ENCODE data around the gene KCNQ5. TPM values are rescaled to one million over a fixed set of nuclear protein-coding genes. Genes with fewer than 3 reads are reported as not detected.

Gene KCNQ5
- polyA plus RNA-seq, 1 donor (not counting 4 experiments of a cell fraction or from before 2014, with no cell fraction given), result 3.4 TPM

DNA sequence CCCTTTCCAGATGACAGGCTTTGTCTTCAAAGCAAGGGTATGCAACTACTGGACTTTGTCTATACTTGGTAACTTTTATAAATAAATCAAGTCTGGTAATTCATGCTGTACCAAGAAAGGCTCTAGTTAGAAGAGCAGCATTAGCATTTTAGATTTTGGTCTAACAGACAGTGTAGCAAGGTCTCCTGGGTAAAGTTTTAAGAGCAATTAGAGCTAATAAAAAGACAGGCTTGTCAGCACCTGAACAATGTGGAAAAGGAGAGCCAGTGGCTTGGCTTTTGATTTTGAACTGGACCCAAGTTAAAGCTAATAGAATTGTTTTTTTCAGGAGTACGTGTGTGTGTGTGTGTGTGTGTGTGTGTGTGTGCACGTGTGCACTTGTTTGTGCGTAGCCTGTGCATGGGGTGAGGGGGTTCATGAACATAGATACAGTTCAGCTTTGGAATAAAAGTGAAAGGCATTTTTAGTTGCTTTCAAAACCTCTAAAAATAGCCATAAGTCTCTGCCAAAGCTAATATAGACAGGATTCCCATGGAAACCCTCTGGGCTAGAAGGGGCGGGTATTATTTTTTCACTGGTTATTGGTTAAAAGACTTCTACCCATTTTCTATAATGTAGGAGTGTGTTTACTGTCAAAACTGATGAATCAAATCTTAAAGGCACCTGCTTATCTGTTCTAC, 138.4 kb downstream of the KCNQ5 start:
- H3K9ac ChIP-seq (ENCODE audit: control insufficient read depth, extremely low read depth, insufficient read depth, low read length), result no peak overlapping the region
- no peaks in the 10 kb centered on the region for H3K79me2 ChIP-seq (ENCODE audit: control insufficient read depth, insufficient read depth, low read length)
- DNase-seq (ENCODE audit: low read depth, low spot score) (no peak), FAIRE-seq (no peak)
- no peaks in the 10 kb centered on the region for H3K9me3 ChIP-seq (ENCODE audit: control insufficient read depth, low read depth, low read length)
- H3K27ac ChIP-seq (ENCODE audit: control insufficient read depth, insufficient read depth, low read length), result no peak overlapping the region
- TF ChIP-seq, protein P1, sequence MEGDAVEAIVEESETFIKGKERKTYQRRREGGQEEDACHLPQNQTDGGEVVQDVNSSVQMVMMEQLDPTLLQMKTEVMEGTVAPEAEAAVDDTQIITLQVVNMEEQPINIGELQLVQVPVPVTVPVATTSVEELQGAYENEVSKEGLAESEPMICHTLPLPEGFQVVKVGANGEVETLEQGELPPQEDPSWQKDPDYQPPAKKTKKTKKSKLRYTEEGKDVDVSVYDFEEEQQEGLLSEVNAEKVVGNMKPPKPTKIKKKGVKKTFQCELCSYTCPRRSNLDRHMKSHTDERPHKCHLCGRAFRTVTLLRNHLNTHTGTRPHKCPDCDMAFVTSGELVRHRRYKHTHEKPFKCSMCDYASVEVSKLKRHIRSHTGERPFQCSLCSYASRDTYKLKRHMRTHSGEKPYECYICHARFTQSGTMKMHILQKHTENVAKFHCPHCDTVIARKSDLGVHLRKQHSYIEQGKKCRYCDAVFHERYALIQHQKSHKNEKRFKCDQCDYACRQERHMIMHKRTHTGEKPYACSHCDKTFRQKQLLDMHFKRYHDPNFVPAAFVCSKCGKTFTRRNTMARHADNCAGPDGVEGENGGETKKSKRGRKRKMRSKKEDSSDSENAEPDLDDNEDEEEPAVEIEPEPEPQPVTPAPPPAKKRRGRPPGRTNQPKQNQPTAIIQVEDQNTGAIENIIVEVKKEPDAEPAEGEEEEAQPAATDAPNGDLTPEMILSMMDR (optimal IDR thresholded peaks at IDR 0.05 in 1 of 3, IDR thresholded peaks at IDR 0.05 in 1 of 3, conservative IDR thresholded peaks at IDR 0.05 in 1 of 3; ENCODE audit: extremely low read depth in 1 of 3, insufficient read depth in 2 of 3, low read length in 3 of 3), result no peak
- no peak for TF ChIP-seq EZH2 (IDR thresholded peaks at IDR 0.05; ENCODE audit: low read length)
- no peaks in the 10 kb centered on the region for H3K9me1 ChIP-seq (ENCODE audit: control insufficient read depth, extremely low read depth, insufficient read depth, low read length)
- H3K4me1 ChIP-seq (ENCODE audit: control insufficient read depth, extremely low read depth, insufficient read depth, low read length), result peaks cover 12% of the 10 kb centered on the region
- no peaks in the 10 kb centered on the region for H3K36me3 ChIP-seq (ENCODE audit: control insufficient read depth in 2 of 2, extremely low read depth in 1 of 2, insufficient read depth in 2 of 2, low read length in 2 of 2)
- no peaks in the 10 kb centered on the region for H4K20me1 ChIP-seq (ENCODE audit: control insufficient read depth, extremely low read depth, insufficient read depth, low read length)
- H3K4me2 ChIP-seq (ENCODE audit: control insufficient read depth, extremely low read depth, insufficient read depth, low read depth, low read length), result no peak overlapping the region
- H3K4me3 ChIP-seq (ENCODE audit: control insufficient read depth in 2 of 3, extremely low read depth in 1 of 3, insufficient read depth in 2 of 3, low read depth in 1 of 3, low read length in 3 of 3), result no peak overlapping the region
- H2AFZ ChIP-seq (ENCODE audit: control insufficient read depth, low read length), result no peak overlapping the region
- no peaks in the 10 kb centered on the region for H3K27me3 ChIP-seq (ENCODE audit: control insufficient read depth, extremely low read depth, insufficient read depth, low read length)
- dilution Hi-C loops (cut with MboI; ENCODE audit: extremely low pct_ligation_motif_present, low sequenced_read_pairs), result no loop called here

DNA sequence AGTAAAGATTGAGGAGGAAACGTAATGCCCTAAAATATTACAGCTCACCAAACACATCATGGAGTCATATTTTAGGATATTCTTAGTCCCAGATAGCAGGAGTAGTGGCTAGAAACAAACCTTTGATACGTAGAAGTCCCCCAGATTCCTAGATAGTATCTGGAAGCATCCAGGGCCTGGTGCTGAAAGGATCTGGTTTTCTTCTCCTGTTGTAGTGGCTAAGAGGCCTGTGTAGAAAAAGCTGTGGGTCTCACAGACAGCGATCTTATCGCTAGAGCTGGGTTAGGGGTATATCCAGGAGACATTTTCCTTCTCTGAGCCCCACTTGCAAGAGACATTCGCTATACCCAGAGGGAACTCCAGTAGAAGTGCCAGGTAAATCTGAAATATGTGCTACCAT, 139.9 kb downstream of the KCNQ5 start:
- Histone ChIP-seq H3K9me1 (ENCODE audit: control insufficient read depth, extremely low read depth, insufficient read depth, low read length) (no peaks in the 10 kb centered on the region), H3K9ac (ENCODE audit: control insufficient read depth, extremely low read depth, insufficient read depth, low read length) (no peak overlapping the region), H3K79me2 (ENCODE audit: control insufficient read depth, insufficient read depth, low read length) (no peaks in the 10 kb centered on the region), H3K4me1 (ENCODE audit: control insufficient read depth, extremely low read depth, insufficient read depth, low read length) (peaks cover 8% of the 10 kb centered on the region), H2AFZ (ENCODE audit: control insufficient read depth, low read length) (no peak overlapping the region), H3K9me3 (ENCODE audit: control insufficient read depth, low read depth, low read length) (no peaks in the 10 kb centered on the region), H3K4me3 (ENCODE audit: control insufficient read depth in 2 of 3, extremely low read depth in 1 of 3, insufficient read depth in 2 of 3, low read depth in 1 of 3, low read length in 3 of 3) (no peak overlapping the region), H3K27ac (ENCODE audit: control insufficient read depth, insufficient read depth, low read length) (no peak overlapping the region), H3K36me3 (ENCODE audit: control insufficient read depth in 2 of 2, extremely low read depth in 1 of 2, insufficient read depth in 2 of 2, low read length in 2 of 2) (no peaks in the 10 kb centered on the region), H3K4me2 (ENCODE audit: control insufficient read depth, extremely low read depth, insufficient read depth, low read depth, low read length) (no peak overlapping the region), H3K27me3 (ENCODE audit: control insufficient read depth, extremely low read depth, insufficient read depth, low read length) (no peaks in the 10 kb centered on the region), H4K20me1 (ENCODE audit: control insufficient read depth, extremely low read depth, insufficient read depth, low read length) (no peaks in the 10 kb centered on the region)
- TF ChIP-seq, protein P1 (optimal IDR thresholded peaks at IDR 0.05 in 1 of 3, IDR thresholded peaks at IDR 0.05 in 1 of 3, conservative IDR thresholded peaks at IDR 0.05 in 1 of 3; ENCODE audit: extremely low read depth in 1 of 3, insufficient read depth in 2 of 3, low read length in 3 of 3), result no peak
- TF ChIP-seq EZH2 (IDR thresholded peaks at IDR 0.05; ENCODE audit: low read length), result no peak
- no peak for FAIRE-seq
- dilution Hi-C loops (cut with MboI; ENCODE audit: extremely low pct_ligation_motif_present, low sequenced_read_pairs), result no loop called here
- DNase-seq (ENCODE audit: low read depth, low spot score), result no peak

Measured in keratinocyte (primary cell).